ENCODE results near the gene STARD8. TPM values are rescaled to one million over a fixed set of nuclear protein-coding genes. Genes with fewer than 3 reads are reported as not detected.

The STARD8 gene
- total RNA-seq, 1 donor from 2014 or later: 2.4 TPM

DNA sequence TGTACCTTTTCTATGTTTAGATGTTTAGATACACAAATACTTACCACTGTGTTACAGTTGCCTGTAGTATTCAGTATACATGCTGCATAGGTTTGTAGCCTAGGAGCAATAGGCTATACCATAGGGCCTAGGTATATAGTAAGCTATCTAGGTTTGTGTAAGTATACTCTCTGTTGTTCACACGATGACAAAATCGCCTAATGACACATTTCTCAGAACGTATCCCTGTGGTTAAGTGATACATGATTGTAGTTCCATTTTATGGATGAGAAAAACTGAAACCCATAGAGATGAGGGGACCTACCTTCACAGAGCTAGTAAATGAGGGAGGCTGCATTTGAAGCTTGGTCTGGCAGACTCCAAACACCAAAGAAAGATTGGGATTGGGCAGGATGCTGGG, 102.0 kb downstream of the STARD8 start:
- DNase-seq (ENCODE audit: low spot score): no peak

DNA sequence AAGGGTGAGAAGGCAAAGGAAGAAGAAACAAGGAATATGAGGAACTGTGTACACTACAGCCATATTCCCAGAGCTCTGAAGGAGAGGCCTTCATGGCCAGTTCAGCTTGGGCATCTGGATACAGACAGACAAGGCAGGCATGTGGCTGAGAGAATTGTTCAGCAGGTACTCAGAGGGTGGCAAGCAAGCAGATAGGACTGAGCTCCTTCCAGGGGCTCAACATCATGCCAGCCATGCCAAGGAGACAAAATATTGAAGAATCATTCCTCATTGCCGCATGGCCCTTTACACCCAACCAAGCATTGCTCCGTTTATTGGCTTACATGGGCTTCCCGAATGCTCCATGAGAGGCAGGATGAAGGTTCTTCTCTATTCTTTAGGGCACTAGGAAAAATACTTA, 102.8 kb downstream of the STARD8 start:
- DNase-seq (ENCODE audit: low spot score): no peak

DNA sequence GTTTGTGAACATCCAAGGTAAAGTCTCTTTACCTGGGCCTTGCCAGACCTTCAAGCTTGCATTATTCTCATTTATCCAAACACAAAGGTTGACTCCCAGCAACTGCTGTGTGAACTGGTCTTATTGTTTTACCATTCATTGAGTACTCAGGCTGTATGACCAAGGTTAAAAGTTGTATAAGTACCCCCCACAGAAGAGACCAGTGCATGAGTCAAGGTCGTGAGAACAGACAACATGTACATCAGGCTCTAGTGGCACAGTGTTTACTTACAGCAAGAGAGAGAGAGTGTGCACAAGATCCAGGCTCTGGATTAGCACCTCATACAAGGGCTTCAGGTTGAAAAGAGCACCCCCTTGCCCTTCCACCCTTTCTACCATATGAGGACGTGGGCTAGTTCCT, 103.9 kb downstream of the STARD8 start:
- no peak for DNase-seq (ENCODE audit: low spot score)

DNA sequence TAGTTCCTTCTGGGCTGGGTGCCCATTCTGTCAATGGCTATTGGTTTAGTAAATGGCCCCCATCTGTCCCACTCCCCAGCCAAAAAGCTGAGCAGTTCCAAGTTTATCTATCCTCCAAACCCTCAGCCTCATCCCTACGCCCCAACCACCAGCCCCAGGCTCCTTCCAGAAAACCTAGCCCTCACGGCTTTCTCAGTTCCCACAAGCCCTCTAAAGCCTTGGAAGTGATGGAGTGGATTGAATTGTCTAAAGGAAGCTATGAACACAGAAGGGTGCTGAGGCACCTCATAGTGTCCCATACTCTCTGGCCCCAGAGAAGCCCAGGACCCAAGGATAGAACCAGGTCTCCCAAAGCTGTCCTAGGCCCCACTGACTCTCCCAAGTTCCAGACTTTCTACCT, 105.8 kb downstream of the STARD8 start:
- no peak for DNase-seq (ENCODE audit: low spot score)

DNA sequence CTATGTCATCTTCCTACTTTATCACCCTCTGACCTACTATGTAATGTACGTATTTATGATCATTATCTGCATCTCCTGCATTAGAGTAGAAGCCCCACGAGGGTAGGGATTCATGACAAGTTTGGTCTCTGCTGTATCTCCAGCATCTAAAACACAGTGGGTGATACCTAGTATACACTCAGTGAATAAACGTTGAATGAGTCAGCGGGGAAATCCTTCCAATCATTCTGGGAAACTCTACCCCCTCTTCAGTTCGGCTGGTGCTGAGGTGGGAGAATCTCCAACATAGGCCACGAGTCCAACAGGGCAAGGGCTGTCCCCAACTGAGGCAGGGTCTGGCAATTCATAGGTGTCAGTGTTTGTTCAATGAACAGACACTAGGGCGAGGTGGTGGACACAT, 106.9 kb downstream of the STARD8 start:
- no peak for DNase-seq (ENCODE audit: low spot score)

DNA sequence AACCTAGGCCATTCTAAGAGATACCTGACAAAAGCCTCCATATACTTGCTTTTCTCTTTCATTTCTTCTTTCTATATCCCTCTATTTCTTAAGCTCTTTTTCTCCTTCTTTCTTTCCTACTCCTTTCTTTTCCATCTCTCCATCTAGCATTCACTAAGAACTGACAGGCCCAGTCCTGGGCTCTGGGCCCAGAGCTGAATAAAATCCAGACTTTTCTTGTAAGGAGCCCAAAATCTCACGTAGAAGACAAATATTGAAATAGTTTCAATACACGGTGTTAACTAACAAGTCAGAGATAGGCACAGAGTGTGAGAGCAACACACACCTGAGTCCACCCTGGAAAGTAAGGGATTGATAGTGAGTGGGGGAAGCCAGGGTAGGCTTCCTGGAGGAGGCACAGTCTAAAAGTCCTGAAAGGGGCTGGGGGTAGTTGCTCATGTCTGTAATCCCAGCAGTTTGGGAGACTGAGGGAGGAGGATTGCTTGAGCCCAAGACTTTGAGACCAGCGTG, 108.2 kb downstream of the STARD8 start:
- no peak for DNase-seq (ENCODE audit: low spot score)

DNA sequence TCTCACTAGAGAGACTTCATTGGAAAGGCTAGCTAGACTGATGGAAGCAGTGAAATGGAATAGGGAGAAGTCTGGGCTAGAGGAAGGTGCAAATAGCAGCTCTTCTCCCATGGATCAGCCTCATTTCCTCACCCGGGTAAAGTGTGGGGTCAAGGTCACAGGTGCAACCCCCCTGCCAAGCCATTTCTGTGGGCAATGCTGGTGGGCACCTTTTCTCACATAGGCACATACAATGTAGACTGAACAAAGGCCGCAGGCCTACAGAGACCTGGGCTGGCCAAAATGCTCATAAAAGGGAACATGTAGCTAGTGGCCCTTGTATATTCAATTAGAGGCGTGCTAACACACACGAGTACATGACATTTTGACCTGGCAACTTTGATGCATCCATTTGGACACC, 109.9 kb downstream of the STARD8 start:
- DNase-seq (ENCODE audit: low spot score): no peak

DNA sequence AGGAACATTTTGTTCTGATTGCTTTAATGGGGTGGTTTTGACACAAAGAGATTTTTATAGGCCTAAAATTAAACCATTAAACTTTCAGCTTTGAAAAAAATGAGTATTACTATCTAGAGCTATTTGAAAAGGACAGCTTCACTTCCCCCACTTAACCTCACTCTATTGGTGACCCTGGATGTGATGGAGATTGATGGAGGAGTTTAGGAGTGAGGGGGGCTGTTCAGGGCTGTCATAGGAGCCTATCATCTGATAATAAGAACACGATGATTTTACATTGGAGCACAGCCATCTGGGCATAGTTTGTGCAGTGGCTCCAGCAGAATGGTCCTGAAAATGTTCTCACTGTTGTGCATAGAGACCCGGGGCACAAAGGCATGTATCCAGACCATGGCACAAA, 110.3 kb downstream of the STARD8 start:
- no peak for DNase-seq (ENCODE audit: low spot score)

DNA sequence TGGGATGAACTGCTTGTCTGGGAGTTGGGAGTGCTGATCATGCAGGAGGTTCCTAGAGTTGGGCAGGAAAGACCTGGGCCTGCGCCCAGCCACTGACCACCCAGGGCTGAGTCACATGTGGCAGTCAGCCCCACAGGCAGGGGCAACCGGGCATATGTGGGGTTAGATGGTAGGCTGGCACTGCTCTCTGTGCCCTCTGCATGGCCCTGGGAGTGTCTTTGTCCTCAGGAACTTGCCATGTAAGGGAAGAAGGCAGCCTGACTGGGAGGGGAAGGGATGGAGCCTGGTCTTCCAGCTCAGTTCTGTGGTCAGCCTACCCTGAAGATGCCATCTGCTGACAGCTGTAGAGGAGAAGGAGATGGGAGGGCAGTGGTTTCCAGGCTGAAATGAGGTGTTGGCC, 111.2 kb downstream of the STARD8 start:
- DNase-seq (ENCODE audit: low spot score): no peak

DNA sequence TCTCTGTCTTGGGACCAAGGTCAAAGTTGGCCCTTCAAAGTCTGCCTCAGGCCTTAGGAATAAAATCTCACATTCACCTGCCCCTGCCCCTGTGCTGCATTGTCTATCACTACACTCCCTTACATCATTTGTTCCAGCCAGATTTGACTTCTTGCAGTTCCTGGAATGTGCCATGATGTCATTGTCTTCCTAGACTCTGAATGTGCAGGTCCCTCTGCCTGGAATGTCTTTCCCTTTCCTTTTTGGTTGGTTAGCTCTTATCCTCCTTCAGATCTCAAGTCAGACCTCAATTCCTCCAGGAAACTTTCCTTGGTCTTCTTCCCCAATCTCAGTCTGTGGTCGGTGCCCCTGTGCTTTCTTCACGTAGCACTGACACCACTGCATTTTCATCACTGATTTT, 113.6 kb downstream of the STARD8 start:
- DNase-seq (ENCODE audit: low spot score): no peak

DNA sequence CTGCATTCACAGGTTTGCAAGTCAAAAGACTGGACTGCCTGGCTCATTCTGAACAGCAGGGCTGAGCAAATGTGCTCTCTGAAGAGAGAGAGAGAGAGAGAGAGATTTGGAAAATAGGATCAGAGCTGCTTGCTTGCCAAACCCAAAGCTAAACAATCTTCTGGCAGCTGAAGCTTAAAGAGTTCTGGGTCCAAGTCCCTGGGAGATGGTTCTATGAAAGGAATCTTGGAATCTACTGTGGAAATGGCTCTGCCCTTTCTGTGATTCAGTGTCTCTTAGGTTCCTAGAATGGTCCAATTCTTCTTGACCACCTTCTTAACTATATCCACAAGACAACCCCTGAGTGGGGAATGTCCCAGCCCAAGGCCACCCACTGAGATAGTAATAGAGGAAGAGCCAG, 115.3 kb downstream of the STARD8 start:
- DNase-seq (ENCODE audit: low spot score): no peak

DNA sequence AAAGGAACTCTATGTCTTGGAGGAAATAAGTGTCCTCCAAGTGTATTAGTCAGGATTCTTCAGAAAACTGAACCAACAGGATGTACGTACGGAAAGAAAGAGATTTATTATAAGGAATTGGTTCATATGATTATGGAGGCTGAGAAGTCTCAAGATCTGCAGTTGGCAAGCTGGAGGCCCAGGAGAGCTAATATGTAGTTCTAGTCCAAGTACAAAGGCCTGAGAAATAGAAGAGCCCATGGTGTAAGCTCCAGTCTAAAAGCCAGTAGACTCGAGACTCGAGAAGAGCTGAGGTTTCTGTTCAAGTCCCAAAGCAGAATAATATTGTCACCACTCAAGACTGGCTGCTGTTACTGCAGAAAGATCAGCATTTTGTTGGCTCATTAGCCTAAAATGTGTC, 116.0 kb downstream of the STARD8 start:
- no peak for DNase-seq (ENCODE audit: low spot score)

Other genes starting within 250 kb of the STARD8 start
- gene OPHN1, start 214.2 kb upstream of the STARD8 start, total RNA-seq (ENCODE audit: insufficient read depth, low replicate concordance): 8.7 TPM
- gene YIPF6, start 148.6 kb upstream of the STARD8 start, total RNA-seq (ENCODE audit: insufficient read depth, low replicate concordance): 33.7 TPM
- 21.2 TPM for gene EFNB1, start 181.4 kb downstream of the STARD8 start, total RNA-seq (ENCODE audit: insufficient read depth, low replicate concordance)